Subcutaneous adipose tissue (tissue), 4 donors: Measurements from ENCODE around the gene GOLT1A. TPM values are rescaled to one million over a fixed set of nuclear protein-coding genes. Genes with fewer than 3 reads are reported as not detected.

Experiments used
- total RNA-seq, 4 donors: library from RNA; depleted of rRNA; stranded (reverse); fragments of >200 nt; gene quantifications; one replicate each; pipeline ENCODE4 v1.1.0, GENCODE V29; 2016
- TF ChIP-seq, protein P1 (sequence below): fragments of 450-650 bp; IDR thresholded peaks from one replicate; pipeline ENCODE4 v1.5.1; 2016; ENCODE audit warnings: low read depth, mild to moderate bottlenecking, control low read depth, antibody characterized with exemption, moderate library complexity

GOLT1A gene
- total RNA-seq, 4 donors from 2014 or later, result not detected

DNA sequence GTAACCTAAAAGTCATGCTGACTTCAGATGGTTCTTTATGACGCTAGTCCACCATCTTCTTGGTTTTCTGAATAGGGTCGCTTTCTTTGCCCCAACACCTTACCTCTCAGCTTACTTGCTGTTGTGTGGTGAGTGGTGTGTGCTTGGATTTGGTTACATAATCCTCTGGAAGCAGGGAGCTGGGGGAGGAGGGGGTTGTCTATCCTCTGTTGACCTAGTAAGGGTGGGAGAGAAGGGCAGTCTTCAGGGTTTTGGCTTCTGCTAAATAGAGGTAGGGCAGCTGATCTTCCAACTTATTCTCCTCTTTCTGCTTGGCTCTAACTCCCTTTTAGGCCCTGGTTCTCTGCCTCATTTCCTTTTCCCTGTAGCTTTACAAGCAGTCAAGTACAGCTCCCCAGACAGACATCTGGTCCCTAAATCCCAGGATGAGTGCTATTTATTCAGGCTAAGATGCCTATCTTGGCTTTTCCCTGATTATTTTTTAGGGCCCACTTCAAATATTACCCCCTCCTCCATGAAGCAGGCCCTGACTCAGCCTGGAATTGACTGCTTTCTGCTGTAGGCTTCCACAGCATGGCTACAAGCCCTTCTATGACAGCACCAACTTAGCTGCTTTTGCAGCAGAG is 41.3 kb downstream of the GOLT1A start:
- TF ChIP-seq, protein P1, sequence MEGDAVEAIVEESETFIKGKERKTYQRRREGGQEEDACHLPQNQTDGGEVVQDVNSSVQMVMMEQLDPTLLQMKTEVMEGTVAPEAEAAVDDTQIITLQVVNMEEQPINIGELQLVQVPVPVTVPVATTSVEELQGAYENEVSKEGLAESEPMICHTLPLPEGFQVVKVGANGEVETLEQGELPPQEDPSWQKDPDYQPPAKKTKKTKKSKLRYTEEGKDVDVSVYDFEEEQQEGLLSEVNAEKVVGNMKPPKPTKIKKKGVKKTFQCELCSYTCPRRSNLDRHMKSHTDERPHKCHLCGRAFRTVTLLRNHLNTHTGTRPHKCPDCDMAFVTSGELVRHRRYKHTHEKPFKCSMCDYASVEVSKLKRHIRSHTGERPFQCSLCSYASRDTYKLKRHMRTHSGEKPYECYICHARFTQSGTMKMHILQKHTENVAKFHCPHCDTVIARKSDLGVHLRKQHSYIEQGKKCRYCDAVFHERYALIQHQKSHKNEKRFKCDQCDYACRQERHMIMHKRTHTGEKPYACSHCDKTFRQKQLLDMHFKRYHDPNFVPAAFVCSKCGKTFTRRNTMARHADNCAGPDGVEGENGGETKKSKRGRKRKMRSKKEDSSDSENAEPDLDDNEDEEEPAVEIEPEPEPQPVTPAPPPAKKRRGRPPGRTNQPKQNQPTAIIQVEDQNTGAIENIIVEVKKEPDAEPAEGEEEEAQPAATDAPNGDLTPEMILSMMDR, result no peak

DNA sequence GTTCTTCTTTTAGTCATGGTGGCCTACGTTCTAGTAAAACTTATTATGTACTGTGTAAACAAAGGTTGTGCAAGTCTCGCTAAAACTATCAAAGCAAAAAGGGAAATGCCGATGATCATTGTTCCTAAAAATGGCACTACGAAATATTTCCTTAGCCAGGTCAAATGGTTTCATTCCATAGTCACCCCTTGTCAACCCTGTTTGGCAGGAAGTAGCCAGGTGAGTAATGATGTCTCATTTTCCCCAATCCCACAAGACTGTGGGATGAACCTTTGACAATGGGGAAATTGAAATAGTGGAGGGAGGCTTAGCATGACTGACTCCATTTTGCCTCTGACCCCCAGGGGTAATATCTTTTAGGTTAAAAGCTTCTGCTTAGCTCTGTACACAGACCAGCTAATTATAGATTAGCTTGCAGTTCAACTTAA is 42.0 kb downstream of the GOLT1A start:
- TF ChIP-seq, protein P1, result no peak

DNA sequence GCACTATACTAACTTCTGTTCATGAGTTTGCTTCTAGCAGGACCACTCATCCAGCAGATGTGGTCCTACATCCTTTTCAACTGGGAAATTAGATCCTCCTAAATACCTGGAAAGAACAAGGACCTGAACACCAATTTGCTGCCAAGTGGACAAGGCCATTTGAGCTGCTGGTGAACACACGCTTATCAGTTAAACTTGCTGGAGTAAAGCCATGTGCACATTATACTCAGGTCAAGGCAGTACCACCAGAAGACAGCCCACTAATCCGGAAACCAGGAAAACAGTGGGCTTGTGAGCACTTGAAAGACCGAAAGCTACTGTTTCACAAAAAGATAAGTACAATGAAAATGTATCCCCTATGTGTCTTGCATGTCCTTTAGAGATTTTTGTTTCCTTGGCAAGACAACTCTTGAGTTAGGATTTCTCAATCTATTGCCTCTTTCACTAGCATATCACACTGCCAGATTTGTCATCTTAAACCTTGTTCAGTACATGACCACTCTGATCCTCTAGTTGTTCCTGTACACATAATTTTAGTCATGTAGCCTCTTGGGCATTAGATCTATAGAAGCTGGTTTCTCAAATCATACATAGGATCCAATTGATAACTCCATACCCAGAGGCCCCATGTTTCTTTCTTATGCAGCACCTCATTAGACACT is 43.2 kb downstream of the GOLT1A start:
- TF ChIP-seq, protein P1, result no peak

DNA sequence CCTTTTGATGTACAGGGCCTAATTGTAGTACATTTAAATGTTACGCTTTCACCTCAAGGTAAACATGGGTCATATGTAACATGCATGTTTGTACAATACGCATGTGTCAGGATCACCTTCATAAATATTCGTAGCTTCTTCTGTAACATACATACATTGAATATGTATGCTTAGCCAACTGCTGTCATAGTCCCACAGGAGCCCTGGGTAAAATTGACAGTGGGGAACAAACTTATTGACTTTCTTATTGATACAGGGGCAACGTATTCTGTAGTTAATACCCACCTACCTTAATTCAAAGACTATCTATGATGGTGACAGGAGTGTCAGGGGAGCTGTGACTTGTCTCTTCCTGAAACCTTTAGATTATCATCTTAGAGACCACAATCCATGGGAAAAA is 43.9 kb downstream of the GOLT1A start:
- TF ChIP-seq, protein P1, result no peak

DNA sequence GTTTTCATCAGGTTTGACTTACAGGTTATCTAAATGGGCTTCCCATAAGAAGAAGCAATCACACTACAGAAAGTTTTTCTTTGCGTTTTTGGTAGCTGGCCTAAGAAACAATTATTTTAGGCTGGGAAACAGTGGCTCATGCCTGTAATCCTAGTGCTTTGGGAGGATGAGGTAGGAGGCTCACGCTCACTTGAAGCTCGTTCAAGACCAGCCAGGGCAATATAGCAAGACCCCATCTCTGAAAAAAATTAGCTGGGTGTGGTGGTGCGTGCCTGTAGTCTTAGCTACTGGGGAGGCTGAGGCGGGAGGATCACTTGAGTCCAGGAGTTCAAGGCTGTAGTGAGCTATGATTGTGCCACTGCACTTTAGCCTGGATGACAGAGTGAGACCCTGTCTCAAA is 46.1 kb downstream of the GOLT1A start:
- TF ChIP-seq, protein P1, result no peak

DNA sequence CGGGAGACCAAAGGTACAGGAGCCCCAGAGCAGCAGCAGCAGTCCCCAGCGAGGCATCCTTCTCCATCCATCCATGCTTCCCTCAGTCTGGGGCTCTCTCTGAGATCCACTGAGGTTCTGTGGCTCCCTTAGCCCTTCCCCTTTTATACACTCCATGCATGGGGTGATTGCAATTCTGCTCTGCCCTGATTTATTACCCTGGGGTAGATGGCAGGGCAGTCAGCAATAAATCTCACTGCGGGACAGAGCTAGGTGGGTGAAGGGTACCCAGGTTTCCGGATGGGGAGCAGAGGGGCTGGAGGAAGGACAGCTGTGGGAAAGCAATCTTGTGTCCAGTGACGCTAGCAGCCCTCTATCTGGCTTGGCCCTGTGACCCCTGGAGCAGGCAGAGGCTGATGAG is 47.6 kb downstream of the GOLT1A start, which contains the start of gene REN:
Gene REN (minus strand): TSS at position 119 of the 400 bp plus-strand sequence. CDS start 44 bp downstream, at position 75.
- TF ChIP-seq, protein P1, result no peak

DNA sequence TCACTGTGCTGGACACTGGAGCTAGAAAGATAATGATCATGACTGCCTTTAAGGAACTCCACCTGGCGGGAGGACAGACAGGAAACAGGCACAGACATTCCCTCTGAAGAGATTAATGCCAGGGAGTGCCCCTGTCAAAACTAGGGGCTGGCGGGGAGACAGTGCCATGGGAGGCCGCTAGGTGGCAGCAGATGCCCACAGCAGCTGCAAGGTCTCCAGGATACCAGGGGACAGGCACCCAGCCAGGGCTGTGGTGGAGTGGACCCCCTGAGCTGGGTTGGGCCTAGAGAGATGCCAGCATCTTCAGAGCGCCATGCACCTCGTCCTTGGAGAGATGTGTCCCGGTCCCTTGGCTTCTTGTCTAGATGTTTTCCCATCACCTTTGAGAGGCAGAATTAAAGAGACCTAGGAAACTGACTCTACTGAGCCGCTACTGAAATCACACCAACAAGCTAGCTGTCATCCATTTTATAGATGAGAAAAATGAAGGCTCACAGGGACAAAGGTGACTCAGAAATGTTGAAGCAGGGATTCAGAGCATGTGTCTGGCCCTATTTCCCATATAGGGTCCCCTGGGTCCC is 51.2 kb downstream of the GOLT1A start:
- TF ChIP-seq, protein P1, result no peak
